Upper lobe of right lung (tissue), 1 donor: ENCODE data around the gene TMEM35A. TPM values are rescaled to one million over a fixed set of nuclear protein-coding genes. Genes with fewer than 3 reads are reported as not detected.

Experiments used
- ATAC-seq: fragments of 200-7000 bp; cut with Tn5 transposase; one replicate; pipeline ENCODE4 v1.9.1; 2020; ENCODE audit warnings: mild to moderate bottlenecking, moderate library complexity
- DNase-seq: peaks from one replicate; pipeline ENCODE4 v3.0.0-alpha.2; 2020
- H3K27ac ChIP-seq: fragments of 200-600 bp; one replicate; pipeline ENCODE4 v1.8.0; 2022
- H3K27me3 ChIP-seq: fragments of 200-600 bp; one replicate; pipeline ENCODE4 v1.8.0; 2022; ENCODE audit warnings: mild to moderate bottlenecking
- H3K36me3 ChIP-seq: fragments of 200-600 bp; one replicate; pipeline ENCODE4 v1.8.0; 2022
- H3K4me1 ChIP-seq: fragments of 200-600 bp; one replicate; pipeline ENCODE4 v1.8.0; 2022
- H3K4me3 ChIP-seq: fragments of 200-600 bp; one replicate; pipeline ENCODE4 v1.8.0; 2022; ENCODE audit warnings: mild to moderate bottlenecking
- H3K9me3 ChIP-seq: fragments of 200-600 bp; one replicate; pipeline ENCODE4 v1.8.0; 2022
- CTCF ChIP-seq: fragments of 200-600 bp; IDR thresholded peaks from one replicate; pipeline ENCODE4 v1.8.0; 2022; ENCODE audit warnings: antibody characterized with exemption
- intact Hi-C: fragments of 100-400 bp; cut with DNase I; formaldehyde crosslinking; loops from one replicate; pipeline ENCODE4 v1.11.0; 2022
- long read RNA-seq: library from polyadenylated mRNA; unstranded; transcript quantifications from one replicate; pipeline ENCODE4 v2.0.0, GENCODE V29; 2021
- total RNA-seq: library from RNA; stranded (reverse); fragmentation: NEBNext Ultra II Directional; extraction: Animal tissue kit (Norgen Biotek cat#: 25700); gene quantifications from one replicate; pipeline ENCODE4 v1.2.1, GENCODE V29; 2021
- donor health status: DM: no; HTN: yes; CAD: no; lungs with severe emphysema.

Gene TMEM35A
- total RNA-seq = 1.5 TPM
- long read RNA-seq, partial matches to known transcripts = 1 of 5 reads
- long read RNA-seq, other reads (novel, unspliced or antisense) = 0 of 5 reads

- TF ChIP-seq CTCF = no peak
- Histone ChIP-seq H3K27me3 (no peaks in the 10 kb centered on the region), H3K27ac (no peak within 1 kb of the TSS), H3K9me3 (no peaks in the 10 kb centered on the region), H3K4me1 (no peaks in the 10 kb centered on the region), H3K36me3 (no peaks in the 10 kb centered on the region), H3K4me3 (peak within 1 kb of the TSS; percentile 37)
- intact Hi-C loops = no loop called here
- no peak for DNase-seq
- no peak for ATAC-seq
Measured at GRCh38 chrX:101078716-101079598, at the start of gene TMEM35A. TSS of gene TMEM35A (plus strand) at chrX:101078879. CDS start at chrX:101079003, 124 bp downstream.

- no peak overlapping the region for H3K4me3 ChIP-seq
- no peaks in the 10 kb centered on the region for H3K36me3 ChIP-seq
- ATAC-seq = no peak
- no peaks in the 10 kb centered on the region for H3K9me3 ChIP-seq
- intact Hi-C loops = no loop called here
- no peak overlapping the region for H3K27ac ChIP-seq
- no peak for TF ChIP-seq CTCF
- no peaks in the 10 kb centered on the region for H3K4me1 ChIP-seq
- no peaks in the 10 kb centered on the region for H3K27me3 ChIP-seq
- no peak for DNase-seq
Measured at GRCh38 chrX:101029665-101030064, 49.0 kb upstream of the TMEM35A start.

- H3K4me1 ChIP-seq = no peaks in the 10 kb centered on the region
- H3K4me3 ChIP-seq = no peak overlapping the region
- ATAC-seq = no peak
- no peak for TF ChIP-seq CTCF
- DNase-seq = no peak
- peaks cover 17% of the 10 kb centered on the region for H3K36me3 ChIP-seq
- no peaks in the 10 kb centered on the region for H3K9me3 ChIP-seq
- H3K27me3 ChIP-seq = no peaks in the 10 kb centered on the region
- intact Hi-C loops = no loop called here
- no peak overlapping the region for H3K27ac ChIP-seq
Measured at GRCh38 chrX:101037231-101037630, 41.4 kb upstream of the TMEM35A start.

- H3K4me3 ChIP-seq = no peak overlapping the region
- TF ChIP-seq CTCF = no peak
- no peaks in the 10 kb centered on the region for H3K9me3 ChIP-seq
- intact Hi-C loops = no loop called here
- H3K27me3 ChIP-seq = no peaks in the 10 kb centered on the region
- DNase-seq (no peak), ATAC-seq (no peak)
- no peak overlapping the region for H3K27ac ChIP-seq
- H3K4me1 ChIP-seq = no peaks in the 10 kb centered on the region
- peaks cover 17% of the 10 kb centered on the region for H3K36me3 ChIP-seq
Measured at GRCh38 chrX:101040197-101040596, 38.5 kb upstream of the TMEM35A start.

GRCh38 chrX:101051153-101051548 is 27.5 kb upstream of the TMEM35A start:
- Histone ChIP-seq H3K36me3 (no peaks in the 10 kb centered on the region), H3K4me3 (peak overlapping the region; percentile 61), H3K4me1 (no peaks in the 10 kb centered on the region), H3K9me3 (no peaks in the 10 kb centered on the region), H3K27ac (peak overlapping the region; percentile 92), H3K27me3 (no peaks in the 10 kb centered on the region)
- DNase-seq (no peak), ATAC-seq (no peak)
- intact Hi-C loops = no loop called here
- no peak for TF ChIP-seq CTCF
